Measurements from ENCODE around the gene PITPNM2. TPM values are rescaled to one million over a fixed set of nuclear protein-coding genes. Genes with fewer than 3 reads are reported as not detected.

The PITPNM2 gene
- total RNA-seq, 2 experiments from 2014 or later = 15.3 to 17.9 TPM

- Mint-ChIP-seq H3K9me3 (no peaks in the 10 kb centered on the region), H3K27me3 (no peaks in the 10 kb centered on the region), H3K4me3 (no peak overlapping the region), H3K27ac (no peak overlapping the region), H3K4me1 (ENCODE audit: low read depth) (peaks cover 4% of the 10 kb centered on the region), H3K36me3 (ENCODE audit: low read depth) (peaks cover 33% of the 10 kb centered on the region)
- POLR2A ChIA-PET = no interaction called here
- intact Hi-C loops (cut with micrococcal nuclease) = no loop called here
- CTCF ChIA-PET = no interaction called here
- ATAC-seq (no peak), DNase-seq (no peak)
- TF ChIP-seq, protein P1, sequence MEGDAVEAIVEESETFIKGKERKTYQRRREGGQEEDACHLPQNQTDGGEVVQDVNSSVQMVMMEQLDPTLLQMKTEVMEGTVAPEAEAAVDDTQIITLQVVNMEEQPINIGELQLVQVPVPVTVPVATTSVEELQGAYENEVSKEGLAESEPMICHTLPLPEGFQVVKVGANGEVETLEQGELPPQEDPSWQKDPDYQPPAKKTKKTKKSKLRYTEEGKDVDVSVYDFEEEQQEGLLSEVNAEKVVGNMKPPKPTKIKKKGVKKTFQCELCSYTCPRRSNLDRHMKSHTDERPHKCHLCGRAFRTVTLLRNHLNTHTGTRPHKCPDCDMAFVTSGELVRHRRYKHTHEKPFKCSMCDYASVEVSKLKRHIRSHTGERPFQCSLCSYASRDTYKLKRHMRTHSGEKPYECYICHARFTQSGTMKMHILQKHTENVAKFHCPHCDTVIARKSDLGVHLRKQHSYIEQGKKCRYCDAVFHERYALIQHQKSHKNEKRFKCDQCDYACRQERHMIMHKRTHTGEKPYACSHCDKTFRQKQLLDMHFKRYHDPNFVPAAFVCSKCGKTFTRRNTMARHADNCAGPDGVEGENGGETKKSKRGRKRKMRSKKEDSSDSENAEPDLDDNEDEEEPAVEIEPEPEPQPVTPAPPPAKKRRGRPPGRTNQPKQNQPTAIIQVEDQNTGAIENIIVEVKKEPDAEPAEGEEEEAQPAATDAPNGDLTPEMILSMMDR (IDR thresholded peaks at IDR 0.05) = no peak
Measured at GRCh38 chr12:123163227-123163626, 12.3 kb upstream of the PITPNM2 start.

GRCh38 chr12:123160801-123161487, 10.1 kb upstream of the PITPNM2 start:
- H3K4me1 Mint-ChIP-seq (ENCODE audit: low read depth) = no peaks in the 10 kb centered on the region
- ChIA-PET POLR2A (interaction anchor here (0.7 to 2.2 kb wide), 5 partner anchors 9 to 135 kb away, joined by 3 to 8 read pairs (median 3); partner anchors contain the start of genes MPHOSPH9, MTRFR and PITPNM2), CTCF (interaction anchor here (0.7 to 1.1 kb wide), 3 partner anchors 8 to 77 kb away, joined by 3 to 4 read pairs (median 4); no protein-coding TSS in a partner anchor)
- H3K36me3 Mint-ChIP-seq (ENCODE audit: low read depth) = peaks cover 27% of the 10 kb centered on the region
- H3K27ac Mint-ChIP-seq = no peak overlapping the region
- no peak for DNase-seq
- intact Hi-C loops (cut with micrococcal nuclease) = no loop called here
- no peaks in the 10 kb centered on the region for H3K9me3 Mint-ChIP-seq
- no peaks in the 10 kb centered on the region for H3K27me3 Mint-ChIP-seq
- TF ChIP-seq, protein P1 (IDR thresholded peaks at IDR 0.05) = no peak
- ATAC-seq = no peak
- no peak overlapping the region for H3K4me3 Mint-ChIP-seq

GRCh38 chr12:123153906-123154305, 3.0 kb upstream of the PITPNM2 start:
- no peak overlapping the region for H3K4me3 Mint-ChIP-seq
- H3K36me3 Mint-ChIP-seq (ENCODE audit: low read depth) = peaks cover 10% of the 10 kb centered on the region
- no peaks in the 10 kb centered on the region for H3K27me3 Mint-ChIP-seq
- no peak for ATAC-seq
- POLR2A ChIA-PET = interaction anchor here (0.8 to 4.3 kb wide), 6 partner anchors 13 to 146 kb away, joined by 3 to 23 read pairs (median 4); no protein-coding TSS in a partner anchor
- peaks cover 23% of the 10 kb centered on the region for H3K4me1 Mint-ChIP-seq (ENCODE audit: low read depth)
- DNase-seq = no peak
- H3K27ac Mint-ChIP-seq = peak overlapping the region; percentile 15
- TF ChIP-seq, protein P1 (IDR thresholded peaks at IDR 0.05) = no peak
- H3K9me3 Mint-ChIP-seq = no peaks in the 10 kb centered on the region
- intact Hi-C loops (cut with micrococcal nuclease) = loop anchor here (5.0 to 10.0 kb wide), 2 partner anchors 107 to 179 kb away; partner anchors contain the start of gene OGFOD2
- CTCF ChIA-PET = interaction anchor here (3.1 to 4.3 kb wide), 2 partner anchors 85 to 111 kb away, joined by 17 to 18 read pairs; no protein-coding TSS in a partner anchor

- intact Hi-C loops (cut with micrococcal nuclease) = loop anchor here (5.0 to 10.0 kb wide), 2 partner anchors 106 to 178 kb away; partner anchors contain the start of gene OGFOD2
- H3K27ac Mint-ChIP-seq = no peak overlapping the region
- H3K36me3 Mint-ChIP-seq (ENCODE audit: low read depth) = peaks cover 10% of the 10 kb centered on the region
- TF ChIP-seq, protein P1 (IDR thresholded peaks at IDR 0.05) = no peak
- H3K4me1 Mint-ChIP-seq (ENCODE audit: low read depth) = peaks cover 30% of the 10 kb centered on the region
- ATAC-seq (no peak), DNase-seq (peak; percentile 32)
- POLR2A ChIA-PET = interaction anchor here (0.7 to 4.3 kb wide), 8 partner anchors 20 to 190 kb away, joined by 3 to 23 read pairs (median 4); partner anchors contain the start of genes ARL6IP4, MPHOSPH9 and MTRFR
- H3K9me3 Mint-ChIP-seq = no peaks in the 10 kb centered on the region
- CTCF ChIA-PET = interaction anchor here (0.7 to 4.3 kb wide), 4 partner anchors 26 to 110 kb away, joined by 3 to 18 read pairs (median 10); no protein-coding TSS in a partner anchor
- H3K27me3 Mint-ChIP-seq = no peaks in the 10 kb centered on the region
- no peak overlapping the region for H3K4me3 Mint-ChIP-seq
Measured at GRCh38 chr12:123152833-123153232, 1.9 kb upstream of the PITPNM2 start.
